ENCODE data around the gene FAM20C.
"Not testable (repeated sequence)": the region's sequence is repeated elsewhere in the genome, so short reads cannot be mapped to it uniquely, and the experiment has no call there.

Gene FAM20C

GRCh38 chr7:193481-194251 lies 1.3 kb downstream of the FAM20C start:
- no peak for DNase-seq

GRCh38 chr7:194252-195009 lies 2.1 kb downstream of the FAM20C start:
- no peak for DNase-seq

GRCh38 chr7:195010-195829 lies 2.8 kb downstream of the FAM20C start:
- DNase-seq, result no peak

- DNase-seq, result no peak
Observed at GRCh38 chr7:195830-196128, 3.4 kb downstream of the FAM20C start.

GRCh38 chr7:196283-196682 lies 3.9 kb downstream of the FAM20C start:
- no peak for DNase-seq

GRCh38 chr7:196778-197321 lies 4.5 kb downstream of the FAM20C start:
- no peak for DNase-seq

- no peak for DNase-seq
Observed at GRCh38 chr7:197413-198335, 5.3 kb downstream of the FAM20C start.

- no peak for DNase-seq
Observed at GRCh38 chr7:199483-200249, 7.3 kb downstream of the FAM20C start.

GRCh38 chr7:200290-200689 lies 7.9 kb downstream of the FAM20C start:
- no peak for DNase-seq

- no peak for DNase-seq
Observed at GRCh38 chr7:200704-201103, 8.3 kb downstream of the FAM20C start.

GRCh38 chr7:204326-204725 lies 12.0 kb downstream of the FAM20C start:
- no peak for DNase-seq

- DNase-seq, result no peak
Observed at GRCh38 chr7:205115-206010, 13.0 kb downstream of the FAM20C start.

GRCh38 chr7:206351-206750 lies 14.0 kb downstream of the FAM20C start:
- not testable (repeated sequence) for DNase-seq

GRCh38 chr7:207418-208129 lies 15.2 kb downstream of the FAM20C start:
- DNase-seq, result no peak

- no peak for DNase-seq
Observed at GRCh38 chr7:208130-208673, 15.8 kb downstream of the FAM20C start.

GRCh38 chr7:208816-209215 lies 16.4 kb downstream of the FAM20C start:
- no peak for DNase-seq

- DNase-seq, result no peak
Observed at GRCh38 chr7:209416-209815, 17.0 kb downstream of the FAM20C start.

GRCh38 chr7:209906-210305 lies 17.5 kb downstream of the FAM20C start:
- no peak for DNase-seq

GRCh38 chr7:210401-210925 lies 18.1 kb downstream of the FAM20C start:
- no peak for DNase-seq
